SK-N-SH (cell line): ENCODE results near the gene TTC7B. TPM values are rescaled to one million over a fixed set of nuclear protein-coding genes. Genes with fewer than 3 reads are reported as not detected.

Experiments
- CTCF ChIA-PET: fragments of 300-600, 350-600 bp; formaldehyde crosslinking; extraction: SDS; loops from one replicate; lab custom pipeline; 2021; lab: Yijun Ruan, JAX
- POLR2A ChIA-PET: fragments of 350-600 bp; sonication (Branson Sonifier 250); formaldehyde crosslinking; extraction: SDS; loops from one replicate; lab custom pipeline; 2020; ENCODE audit warnings: antibody characterized with exemption, inconsistent platforms; lab: Yijun Ruan, JAX
- DNase-seq: peaks from one replicate; pipeline ENCODE4 v3.0.0; 2012
- H2AFZ ChIP-seq: fragments of 200-600 bp; sonication (generic); 2 replicates; pipeline ENCODE4 v1.8.1; 2016; ENCODE audit warnings: antibody characterized with exemption, mild to moderate bottlenecking, low read depth
- H3F3A ChIP-seq: fragments of 200-600 bp; sonication (generic); replicated peaks from 2 replicates; pipeline ENCODE3; 2016; ENCODE audit warnings: antibody characterized with exemption, mild to moderate bottlenecking; ENCODE audit not compliant: insufficient read depth
- H3K27ac ChIP-seq, 2 experiments: fragments of 200-500 bp in 1 of 2; fragments of 200-600 bp in 1 of 2; sonication (Bioruptor generic) in 1 of 2; sonication (generic), shearing (Covaris generic) in 1 of 2; 2 replicates each; pipeline versions ENCODE4 v1.5.1 to v1.6.1; 2014 to 2016; ENCODE audit warnings: low read depth in 2 of 2, inconsistent platforms in 1 of 2, low read length in 1 of 2, mild to moderate bottlenecking in 1 of 2, mixed read lengths in 1 of 2
- H3K27me3 ChIP-seq: fragments of 200-600 bp; sonication (generic), shearing (Covaris generic); 2 replicates; pipeline ENCODE4 v1.6.1; 2016; ENCODE audit warnings: mixed run types; ENCODE audit not compliant: insufficient read depth
- H3K36me3 ChIP-seq, 2 experiments: fragments of 200-500 bp in 1 of 2; fragments of 200-600 bp in 1 of 2; sonication (Bioruptor generic) in 1 of 2; sonication (generic) in 1 of 2; replicated peaks in 1 of 2; 2 replicates each; pipeline versions ENCODE3 to v1.5.1; 2014 to 2016; ENCODE audit warnings: low read length in 1 of 2, mild to moderate bottlenecking in 1 of 2; ENCODE audit not compliant: insufficient read depth in 2 of 2, control insufficient read depth in 1 of 2
- H3K4me1 ChIP-seq, 2 experiments: fragments of 200-500 bp in 1 of 2; fragments of 200-600 bp in 1 of 2; sonication (Bioruptor generic) in 1 of 2; sonication (generic), shearing (Covaris generic) in 1 of 2; 2 replicates each; pipeline versions ENCODE4 v1.5.1 to v1.6.1; 2014 to 2016; ENCODE audit warnings: low read depth in 1 of 2, low read length in 1 of 2, mixed run types in 1 of 2; ENCODE audit not compliant: insufficient read depth in 2 of 2, control insufficient read depth in 1 of 2
- H3K4me2 ChIP-seq: fragments of 200-600 bp; sonication (generic), shearing (Covaris generic); 2 replicates; pipeline ENCODE4 v1.6.1; 2017; ENCODE audit warnings: mixed run types
- H3K4me3 ChIP-seq, 2 experiments: fragments of 200-500 bp in 1 of 2; fragments of 200-600 bp in 1 of 2; sonication (Bioruptor generic) in 1 of 2; sonication (generic), shearing (Covaris generic) in 1 of 2; 2 replicates each; pipeline versions ENCODE4 v1.5.1 to v1.8.1; 2014 to 2016; ENCODE audit warnings: low read depth in 2 of 2, inconsistent platforms in 1 of 2, low read length in 1 of 2, mild to moderate bottlenecking in 1 of 2, mixed read lengths in 1 of 2, moderate library complexity in 1 of 2
- H3K79me2 ChIP-seq: fragments of 200-600 bp; sonication (generic); 2 replicates; pipeline ENCODE4 v1.8.1; 2017; ENCODE audit warnings: mild to moderate bottlenecking; ENCODE audit not compliant: insufficient read depth
- H3K9ac ChIP-seq: fragments of 200-600 bp; sonication (generic); 2 replicates; pipeline ENCODE4 v1.6.1; 2017; ENCODE audit warnings: mixed run types
- H3K9me2 ChIP-seq: fragments of 200-600 bp; sonication (generic); 2 replicates; pipeline ENCODE4 v1.6.1; 2017; ENCODE audit warnings: mixed run types
- H3K9me3 ChIP-seq: fragments of 200-600 bp; sonication (generic); 2 replicates; pipeline ENCODE4 v1.6.1; 2017; ENCODE audit warnings: mixed run types, mild to moderate bottlenecking, moderate library complexity
- H4K20me1 ChIP-seq: fragments of 200-600 bp; sonication (generic); 2 replicates; pipeline ENCODE4 v1.6.1; 2017; ENCODE audit warnings: mild to moderate bottlenecking, mixed run types; ENCODE audit not compliant: insufficient read depth
- CHD2 ChIP-seq: fragments of 150-350 bp; IDR thresholded peaks from 2 replicates; pipeline ENCODE4 v1.6.1; 2018; ENCODE audit warnings: low read length; ENCODE audit not compliant: partially characterized antibody
- ELF1 ChIP-seq: IDR thresholded peaks from 2 replicates; pipeline ENCODE4 v1.4.0; 2012
- EP300 ChIP-seq, 2 experiments: IDR thresholded peaks; 2 replicates each; pipeline versions ENCODE4 v1.4.0 to v1.6.1; 2012; ENCODE audit warnings: borderline replicate concordance in 1 of 2, low read depth in 1 of 2, low read length in 1 of 2
- EZH2phosphoT487 ChIP-seq: fragments of 200-600 bp; sonication (generic); IDR thresholded peaks from 2 replicates; pipeline ENCODE4 v1.6.1; 2017; ENCODE audit warnings: low read depth, mixed run types, mild to moderate bottlenecking, antibody characterized with exemption, moderate library complexity, borderline replicate concordance
- FOXJ3 ChIP-seq: sonication (generic); formaldehyde crosslinking; IDR thresholded peaks from 2 replicates; pipeline ENCODE4 v1.5.1; 2020; ENCODE audit warnings: mild to moderate bottlenecking, missing genetic modification reagents
- FOXM1 ChIP-seq: IDR thresholded peaks from 2 replicates; pipeline ENCODE4 v1.4.0; 2012; ENCODE audit warnings: low read depth, mild to moderate bottlenecking
- GATA2 ChIP-seq: sonication (generic); formaldehyde crosslinking; IDR thresholded peaks from 2 replicates; pipeline ENCODE4 v1.5.0; 2020; ENCODE audit warnings: mild to moderate bottlenecking, missing genetic modification reagents
- JUND ChIP-seq: IDR thresholded peaks from 2 replicates; pipeline ENCODE4 v1.4.0; 2012
- MXI1 ChIP-seq: IDR thresholded peaks from 2 replicates; pipeline ENCODE4 v1.6.1; 2012; ENCODE audit warnings: mild to moderate bottlenecking, low read depth, low read length, improper control_type of control experiment
- RXRA ChIP-seq: IDR thresholded peaks from 2 replicates; pipeline ENCODE4 v1.4.0; 2012; ENCODE audit warnings: low read depth, mild to moderate bottlenecking, borderline replicate concordance
- SIN3A ChIP-seq: IDR thresholded peaks from 2 replicates; pipeline ENCODE4 v1.6.1; 2012; ENCODE audit warnings: low read depth, mild to moderate bottlenecking, low read length, moderate library complexity, borderline replicate concordance
- SMC3 ChIP-seq: IDR thresholded peaks from 2 replicates; pipeline ENCODE4 v1.6.1; 2012; ENCODE audit warnings: low read depth, low read length, improper control_type of control experiment
- TCF12 ChIP-seq: IDR thresholded peaks from 2 replicates; pipeline ENCODE4 v1.4.0; 2012
- YY1 ChIP-seq: IDR thresholded peaks from 2 replicates; pipeline ENCODE4 v1.4.0; 2012; ENCODE audit warnings: low read depth, mild to moderate bottlenecking
- WGBS: methylation state at CpG from one replicate; pipeline ENCODE4 v1.1.6; 2017; ENCODE audit warnings: low lambda C conversion rate; 5-methylcytosine and 5-hydroxymethylcytosine counted together
- polyA plus RNA-seq, 3 experiments: library from polyadenylated mRNA; depleted of rRNA; stranded (reverse); fragments of >200 nt; gene quantifications; 2 replicates each; pipeline ENCODE4 v1.2.3, GENCODE V29; 2012
- TF ChIP-seq, protein P1 (sequence below): IDR thresholded peaks from 2 replicates; pipeline ENCODE4 v1.4.0; 2012; ENCODE audit warnings: low read depth, borderline replicate concordance
- TF ChIP-seq, protein P2 (sequence below): IDR thresholded peaks from 2 replicates; pipeline ENCODE4 v1.4.0; 2012; ENCODE audit warnings: low read depth
- TF ChIP-seq, protein P3 (sequence below): fragments of 150-350 bp; IDR thresholded peaks from 2 replicates; pipeline ENCODE4 v1.6.1; 2017; ENCODE audit warnings: antibody characterized with exemption, low read length, low read depth, borderline replicate concordance
- TF ChIP-seq, protein P4 (sequence below): fragments of 200-600 bp; sonication (generic); IDR thresholded peaks from 2 replicates; pipeline ENCODE4 v1.6.1; 2017; ENCODE audit warnings: antibody characterized with exemption, mild to moderate bottlenecking, moderate library complexity
- TF ChIP-seq, protein P5 (sequence below): IDR thresholded peaks from 2 replicates; pipeline ENCODE4 v1.6.1; 2012; ENCODE audit warnings: mild to moderate bottlenecking, low read depth, low read length, moderate library complexity

TTC7B gene
- polyA plus RNA-seq, 1 of the 3 experiments (the other 2 are of a cell fraction) = 43.1 TPM

DNA sequence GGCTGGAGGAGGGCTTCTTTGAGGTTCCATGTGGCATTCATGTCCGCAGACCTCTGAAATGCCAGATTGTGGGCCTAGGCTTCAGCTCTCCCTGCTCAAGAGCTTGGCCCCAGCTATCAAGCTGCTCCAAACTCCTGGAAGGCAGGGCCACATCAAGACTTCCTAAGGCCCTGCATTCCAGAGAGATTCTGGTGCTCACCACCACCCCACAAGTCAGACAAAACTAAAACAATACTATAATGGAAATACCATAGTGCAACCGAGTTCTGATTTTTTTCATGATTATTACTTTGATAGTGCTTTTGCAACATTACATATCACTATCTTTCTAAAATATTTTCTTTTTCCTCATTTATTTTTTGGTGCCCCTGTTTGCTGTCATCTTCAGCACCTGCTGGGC is 333.1 kb downstream of the TTC7B start:
- TF ChIP-seq, protein P1, sequence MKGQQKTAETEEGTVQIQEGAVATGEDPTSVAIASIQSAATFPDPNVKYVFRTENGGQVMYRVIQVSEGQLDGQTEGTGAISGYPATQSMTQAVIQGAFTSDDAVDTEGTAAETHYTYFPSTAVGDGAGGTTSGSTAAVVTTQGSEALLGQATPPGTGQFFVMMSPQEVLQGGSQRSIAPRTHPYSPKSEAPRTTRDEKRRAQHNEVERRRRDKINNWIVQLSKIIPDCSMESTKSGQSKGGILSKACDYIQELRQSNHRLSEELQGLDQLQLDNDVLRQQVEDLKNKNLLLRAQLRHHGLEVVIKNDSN = no peak
- TF ChIP-seq FOXJ3 (CRISPR knock-in tag) (no peak), CHD2 (no peak), JUND (no peak), FOXM1 (no peak), EZH2phosphoT487 (no peak), EP300 (IDR thresholded peaks at IDR 0.05; ENCODE audit: borderline replicate concordance in 1 of 2, low read depth in 1 of 2, low read length in 1 of 2) (no peak), SMC3 (no peak), GATA2 (CRISPR knock-in tag) (no peak), MXI1 (no peak), SIN3A (no peak), RXRA (no peak), TCF12 (no peak), YY1 (no peak), ELF1 (no peak)
- TF ChIP-seq, protein P2, sequence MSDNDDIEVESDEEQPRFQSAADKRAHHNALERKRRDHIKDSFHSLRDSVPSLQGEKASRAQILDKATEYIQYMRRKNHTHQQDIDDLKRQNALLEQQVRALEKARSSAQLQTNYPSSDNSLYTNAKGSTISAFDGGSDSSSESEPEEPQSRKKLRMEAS = no peak
- TF ChIP-seq, protein P3, sequence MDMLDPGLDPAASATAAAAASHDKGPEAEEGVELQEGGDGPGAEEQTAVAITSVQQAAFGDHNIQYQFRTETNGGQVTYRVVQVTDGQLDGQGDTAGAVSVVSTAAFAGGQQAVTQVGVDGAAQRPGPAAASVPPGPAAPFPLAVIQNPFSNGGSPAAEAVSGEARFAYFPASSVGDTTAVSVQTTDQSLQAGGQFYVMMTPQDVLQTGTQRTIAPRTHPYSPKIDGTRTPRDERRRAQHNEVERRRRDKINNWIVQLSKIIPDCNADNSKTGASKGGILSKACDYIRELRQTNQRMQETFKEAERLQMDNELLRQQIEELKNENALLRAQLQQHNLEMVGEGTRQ = no peak
- TF ChIP-seq, protein P4, sequence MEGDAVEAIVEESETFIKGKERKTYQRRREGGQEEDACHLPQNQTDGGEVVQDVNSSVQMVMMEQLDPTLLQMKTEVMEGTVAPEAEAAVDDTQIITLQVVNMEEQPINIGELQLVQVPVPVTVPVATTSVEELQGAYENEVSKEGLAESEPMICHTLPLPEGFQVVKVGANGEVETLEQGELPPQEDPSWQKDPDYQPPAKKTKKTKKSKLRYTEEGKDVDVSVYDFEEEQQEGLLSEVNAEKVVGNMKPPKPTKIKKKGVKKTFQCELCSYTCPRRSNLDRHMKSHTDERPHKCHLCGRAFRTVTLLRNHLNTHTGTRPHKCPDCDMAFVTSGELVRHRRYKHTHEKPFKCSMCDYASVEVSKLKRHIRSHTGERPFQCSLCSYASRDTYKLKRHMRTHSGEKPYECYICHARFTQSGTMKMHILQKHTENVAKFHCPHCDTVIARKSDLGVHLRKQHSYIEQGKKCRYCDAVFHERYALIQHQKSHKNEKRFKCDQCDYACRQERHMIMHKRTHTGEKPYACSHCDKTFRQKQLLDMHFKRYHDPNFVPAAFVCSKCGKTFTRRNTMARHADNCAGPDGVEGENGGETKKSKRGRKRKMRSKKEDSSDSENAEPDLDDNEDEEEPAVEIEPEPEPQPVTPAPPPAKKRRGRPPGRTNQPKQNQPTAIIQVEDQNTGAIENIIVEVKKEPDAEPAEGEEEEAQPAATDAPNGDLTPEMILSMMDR = no peak
- TF ChIP-seq, protein P5, sequence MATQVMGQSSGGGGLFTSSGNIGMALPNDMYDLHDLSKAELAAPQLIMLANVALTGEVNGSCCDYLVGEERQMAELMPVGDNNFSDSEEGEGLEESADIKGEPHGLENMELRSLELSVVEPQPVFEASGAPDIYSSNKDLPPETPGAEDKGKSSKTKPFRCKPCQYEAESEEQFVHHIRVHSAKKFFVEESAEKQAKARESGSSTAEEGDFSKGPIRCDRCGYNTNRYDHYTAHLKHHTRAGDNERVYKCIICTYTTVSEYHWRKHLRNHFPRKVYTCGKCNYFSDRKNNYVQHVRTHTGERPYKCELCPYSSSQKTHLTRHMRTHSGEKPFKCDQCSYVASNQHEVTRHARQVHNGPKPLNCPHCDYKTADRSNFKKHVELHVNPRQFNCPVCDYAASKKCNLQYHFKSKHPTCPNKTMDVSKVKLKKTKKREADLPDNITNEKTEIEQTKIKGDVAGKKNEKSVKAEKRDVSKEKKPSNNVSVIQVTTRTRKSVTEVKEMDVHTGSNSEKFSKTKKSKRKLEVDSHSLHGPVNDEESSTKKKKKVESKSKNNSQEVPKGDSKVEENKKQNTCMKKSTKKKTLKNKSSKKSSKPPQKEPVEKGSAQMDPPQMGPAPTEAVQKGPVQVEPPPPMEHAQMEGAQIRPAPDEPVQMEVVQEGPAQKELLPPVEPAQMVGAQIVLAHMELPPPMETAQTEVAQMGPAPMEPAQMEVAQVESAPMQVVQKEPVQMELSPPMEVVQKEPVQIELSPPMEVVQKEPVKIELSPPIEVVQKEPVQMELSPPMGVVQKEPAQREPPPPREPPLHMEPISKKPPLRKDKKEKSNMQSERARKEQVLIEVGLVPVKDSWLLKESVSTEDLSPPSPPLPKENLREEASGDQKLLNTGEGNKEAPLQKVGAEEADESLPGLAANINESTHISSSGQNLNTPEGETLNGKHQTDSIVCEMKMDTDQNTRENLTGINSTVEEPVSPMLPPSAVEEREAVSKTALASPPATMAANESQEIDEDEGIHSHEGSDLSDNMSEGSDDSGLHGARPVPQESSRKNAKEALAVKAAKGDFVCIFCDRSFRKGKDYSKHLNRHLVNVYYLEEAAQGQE = no peak
- no peaks in the 10 kb centered on the region for H3K36me3 ChIP-seq
- H3K4me3 ChIP-seq = no peak overlapping the region
- H3K79me2 ChIP-seq = no peaks in the 10 kb centered on the region
- H3K9me2 ChIP-seq = no peaks in the 10 kb centered on the region
- no peaks in the 10 kb centered on the region for H3K27me3 ChIP-seq
- H3K9ac ChIP-seq = no peak overlapping the region
- DNase-seq = no peak
- H4K20me1 ChIP-seq = no peaks in the 10 kb centered on the region
- H3K4me2 ChIP-seq = no peak overlapping the region
- no peaks in the 10 kb centered on the region for H3F3A ChIP-seq
- ChIA-PET CTCF (interaction anchor here (0.6 to 0.7 kb wide), 2 partner anchors 9 to 341 kb away, joined by 3 read pairs; no protein-coding TSS in a partner anchor), POLR2A (no interaction called here)
- no peak overlapping the region for H3K27ac ChIP-seq
- H3K9me3 ChIP-seq = no peaks in the 10 kb centered on the region
- peaks cover 0 to 14% of the 10 kb centered on the region in 2 experiments; a peak in 1 of 4 replicates for H3K4me1 ChIP-seq
- WGBS = 68% methylated on average over 2 of the region's 2 CpGs
- H2AFZ ChIP-seq = no peak overlapping the region
